SK-N-SH (cell line): ENCODE results near the gene SAMD4A. TPM values are rescaled to one million over a fixed set of nuclear protein-coding genes. Genes with fewer than 3 reads are reported as not detected.

ENCODE experiments used
- CTCF ChIA-PET: fragments of 300-600, 350-600 bp; formaldehyde crosslinking; extraction: SDS; loops from one replicate; lab custom pipeline; 2021; lab: Yijun Ruan, JAX
- POLR2A ChIA-PET: fragments of 350-600 bp; sonication (Branson Sonifier 250); formaldehyde crosslinking; extraction: SDS; loops from one replicate; lab custom pipeline; 2020; ENCODE audit warnings: antibody characterized with exemption, inconsistent platforms; lab: Yijun Ruan, JAX
- DNase-seq: peaks from one replicate; pipeline ENCODE4 v3.0.0; 2012
- H2AFZ ChIP-seq: fragments of 200-600 bp; sonication (generic); 2 replicates; pipeline ENCODE4 v1.8.1; 2016; ENCODE audit warnings: antibody characterized with exemption, mild to moderate bottlenecking, low read depth
- H3F3A ChIP-seq: fragments of 200-600 bp; sonication (generic); replicated peaks from 2 replicates; pipeline ENCODE3; 2016; ENCODE audit warnings: antibody characterized with exemption, mild to moderate bottlenecking; ENCODE audit not compliant: insufficient read depth
- H3K27ac ChIP-seq, 2 experiments: fragments of 200-500 bp in 1 of 2; fragments of 200-600 bp in 1 of 2; sonication (Bioruptor generic) in 1 of 2; sonication (generic), shearing (Covaris generic) in 1 of 2; 2 replicates each; pipeline versions ENCODE4 v1.5.1 to v1.6.1; 2014 to 2016; ENCODE audit warnings: low read depth in 2 of 2, inconsistent platforms in 1 of 2, low read length in 1 of 2, mild to moderate bottlenecking in 1 of 2, mixed read lengths in 1 of 2
- H3K27me3 ChIP-seq: fragments of 200-600 bp; sonication (generic), shearing (Covaris generic); 2 replicates; pipeline ENCODE4 v1.6.1; 2016; ENCODE audit warnings: mixed run types; ENCODE audit not compliant: insufficient read depth
- H3K36me3 ChIP-seq, 2 experiments: fragments of 200-500 bp in 1 of 2; fragments of 200-600 bp in 1 of 2; sonication (Bioruptor generic) in 1 of 2; sonication (generic) in 1 of 2; replicated peaks in 1 of 2; 2 replicates each; pipeline versions ENCODE3 to v1.5.1; 2014 to 2016; ENCODE audit warnings: low read length in 1 of 2, mild to moderate bottlenecking in 1 of 2; ENCODE audit not compliant: insufficient read depth in 2 of 2, control insufficient read depth in 1 of 2
- H3K4me1 ChIP-seq, 2 experiments: fragments of 200-500 bp in 1 of 2; fragments of 200-600 bp in 1 of 2; sonication (Bioruptor generic) in 1 of 2; sonication (generic), shearing (Covaris generic) in 1 of 2; 2 replicates each; pipeline versions ENCODE4 v1.5.1 to v1.6.1; 2014 to 2016; ENCODE audit warnings: low read depth in 1 of 2, low read length in 1 of 2, mixed run types in 1 of 2; ENCODE audit not compliant: insufficient read depth in 2 of 2, control insufficient read depth in 1 of 2
- H3K4me2 ChIP-seq: fragments of 200-600 bp; sonication (generic), shearing (Covaris generic); 2 replicates; pipeline ENCODE4 v1.6.1; 2017; ENCODE audit warnings: mixed run types
- H3K4me3 ChIP-seq, 2 experiments: fragments of 200-500 bp in 1 of 2; fragments of 200-600 bp in 1 of 2; sonication (Bioruptor generic) in 1 of 2; sonication (generic), shearing (Covaris generic) in 1 of 2; 2 replicates each; pipeline versions ENCODE4 v1.5.1 to v1.8.1; 2014 to 2016; ENCODE audit warnings: low read depth in 2 of 2, inconsistent platforms in 1 of 2, low read length in 1 of 2, mild to moderate bottlenecking in 1 of 2, mixed read lengths in 1 of 2, moderate library complexity in 1 of 2
- H3K79me2 ChIP-seq: fragments of 200-600 bp; sonication (generic); 2 replicates; pipeline ENCODE4 v1.8.1; 2017; ENCODE audit warnings: mild to moderate bottlenecking; ENCODE audit not compliant: insufficient read depth
- H3K9ac ChIP-seq: fragments of 200-600 bp; sonication (generic); 2 replicates; pipeline ENCODE4 v1.6.1; 2017; ENCODE audit warnings: mixed run types
- H3K9me2 ChIP-seq: fragments of 200-600 bp; sonication (generic); 2 replicates; pipeline ENCODE4 v1.6.1; 2017; ENCODE audit warnings: mixed run types
- H3K9me3 ChIP-seq: fragments of 200-600 bp; sonication (generic); 2 replicates; pipeline ENCODE4 v1.6.1; 2017; ENCODE audit warnings: mixed run types, mild to moderate bottlenecking, moderate library complexity
- H4K20me1 ChIP-seq: fragments of 200-600 bp; sonication (generic); 2 replicates; pipeline ENCODE4 v1.6.1; 2017; ENCODE audit warnings: mild to moderate bottlenecking, mixed run types; ENCODE audit not compliant: insufficient read depth
- CHD2 ChIP-seq: fragments of 150-350 bp; IDR thresholded peaks from 2 replicates; pipeline ENCODE4 v1.6.1; 2018; ENCODE audit warnings: low read length; ENCODE audit not compliant: partially characterized antibody
- EP300 ChIP-seq, 2 experiments: IDR thresholded peaks; 2 replicates each; pipeline versions ENCODE4 v1.4.0 to v1.6.1; 2012; ENCODE audit warnings: borderline replicate concordance in 1 of 2, low read depth in 1 of 2, low read length in 1 of 2
- GABPA ChIP-seq: IDR thresholded peaks from 2 replicates; pipeline ENCODE4 v1.4.0; 2012; ENCODE audit warnings: low read depth, mild to moderate bottlenecking
- GATA2 ChIP-seq: sonication (generic); formaldehyde crosslinking; IDR thresholded peaks from 2 replicates; pipeline ENCODE4 v1.5.0; 2020; ENCODE audit warnings: mild to moderate bottlenecking, missing genetic modification reagents
- IRF3 ChIP-seq: fragments of 150-350 bp; IDR thresholded peaks from 2 replicates; pipeline ENCODE4 v1.6.1; 2016; ENCODE audit warnings: mild to moderate bottlenecking, low read depth, low read length
- MAX ChIP-seq: IDR thresholded peaks from 2 replicates; pipeline ENCODE4 v1.4.0; 2012; ENCODE audit warnings: low read depth
- MEF2A ChIP-seq: IDR thresholded peaks from 2 replicates; pipeline ENCODE4 v1.4.0; 2012; ENCODE audit warnings: low read depth, borderline replicate concordance
- MXI1 ChIP-seq: IDR thresholded peaks from 2 replicates; pipeline ENCODE4 v1.6.1; 2012; ENCODE audit warnings: mild to moderate bottlenecking, low read depth, low read length, improper control_type of control experiment
- NRF1 ChIP-seq: IDR thresholded peaks from 2 replicates; pipeline ENCODE4 v1.6.1; 2012; ENCODE audit warnings: low read depth, mild to moderate bottlenecking, low read length
- RAD21 ChIP-seq: IDR thresholded peaks from 2 replicates; pipeline ENCODE4 v1.6.1; 2012; ENCODE audit warnings: mild to moderate bottlenecking, low read length
- RCOR1 ChIP-seq: fragments of 150-350 bp; IDR thresholded peaks from 2 replicates; pipeline ENCODE4 v1.6.1; 2017; ENCODE audit warnings: antibody characterized with exemption, low read length
- REST ChIP-seq: IDR thresholded peaks from 2 replicates; pipeline ENCODE4 v1.6.1; 2012; ENCODE audit warnings: mild to moderate bottlenecking, low read depth, low read length, moderate library complexity
- RFX5 ChIP-seq: IDR thresholded peaks from 2 replicates; pipeline ENCODE4 v1.6.1; 2012; ENCODE audit warnings: mild to moderate bottlenecking, improper control_type of control experiment, low read length
- TAF1 ChIP-seq: IDR thresholded peaks from 2 replicates; pipeline ENCODE4 v1.6.1; 2012; ENCODE audit warnings: low read depth, mild to moderate bottlenecking, low read length, moderate library complexity, borderline replicate concordance
- TEAD4 ChIP-seq: IDR thresholded peaks from 2 replicates; pipeline ENCODE4 v1.4.0; 2012; ENCODE audit warnings: mild to moderate bottlenecking, borderline replicate concordance; ENCODE audit not compliant: insufficient read depth
- USF1 ChIP-seq: IDR thresholded peaks from 2 replicates; pipeline ENCODE4 v1.4.0; 2012; ENCODE audit warnings: low read depth, borderline replicate concordance
- USF2 ChIP-seq: fragments of 150-350 bp; IDR thresholded peaks from 2 replicates; pipeline ENCODE4 v1.6.1; 2017; ENCODE audit warnings: antibody characterized with exemption, low read length, low read depth, borderline replicate concordance
- WGBS: methylation state at CpG from one replicate; pipeline ENCODE4 v1.1.6; 2017; ENCODE audit warnings: low lambda C conversion rate; 5-methylcytosine and 5-hydroxymethylcytosine counted together
- polyA plus RNA-seq, 3 experiments: library from polyadenylated mRNA; depleted of rRNA; stranded (reverse); fragments of >200 nt; gene quantifications; 2 replicates each; pipeline ENCODE4 v1.2.3, GENCODE V29; 2012

The SAMD4A gene
- polyA plus RNA-seq, 1 of the 3 experiments (the other 2 are of a cell fraction), result 5.0 TPM

GRCh38 chr14:54654605-54655004 is 87.7 kb downstream of the SAMD4A start (continued):
- TF ChIP-seq CHD2, result no peak

- H4K20me1 ChIP-seq, result peaks cover 30% of the 10 kb centered on the region
- H3K4me1 ChIP-seq, result peaks cover 3 to 13% of the 10 kb centered on the region in 2 experiments; a peak in 3 of 4 replicates
- no peak overlapping the region for H3K4me2 ChIP-seq
- peaks cover 3% of the 10 kb centered on the region for H3F3A ChIP-seq
- H3K9ac ChIP-seq, result no peak overlapping the region
- H3K27ac ChIP-seq, result no peak overlapping the region
- no peak for DNase-seq
- no peaks in the 10 kb centered on the region for H3K9me3 ChIP-seq
- H3K4me3 ChIP-seq, result no peak overlapping the region
- peaks cover 0 to 6% of the 10 kb centered on the region in 2 experiments for H3K36me3 ChIP-seq
- H2AFZ ChIP-seq, result no peak overlapping the region
- ChIA-PET CTCF (no interaction called here), POLR2A (no interaction called here)
- H3K79me2 ChIP-seq, result peaks cover 99% of the 10 kb centered on the region
- no peaks in the 10 kb centered on the region for H3K9me2 ChIP-seq
- 85% methylated on average over 3 of the region's 3 CpGs for WGBS
- H3K27me3 ChIP-seq, result no peaks in the 10 kb centered on the region
- TF ChIP-seq MXI1 (no peak), MAX (no peak), GATA2 (CRISPR knock-in tag) (no peak), MEF2A (no peak), TEAD4 (no peak), USF1 (no peak), RFX5 (no peak), USF2 (no peak), RAD21 (no peak), GABPA (no peak), NRF1 (no peak), REST (no peak), EP300 (IDR thresholded peaks at IDR 0.05; ENCODE audit: borderline replicate concordance in 1 of 2, low read depth in 1 of 2, low read length in 1 of 2) (no peak), RCOR1 (no peak), IRF3 (no peak), TAF1 (no peak)
Measured at GRCh38 chr14:54658836-54659235, 91.9 kb downstream of the SAMD4A start.
